GM12801 (cell line): Measurements from ENCODE around the gene NT5DC3.

ENCODE experiments used
- CTCF ChIP-seq: IDR thresholded peaks from one replicate; pipeline ENCODE4 v1.5.1; 2011; ENCODE audit warnings: control low read depth; ENCODE audit not compliant: insufficient read length; ENCODE audit errors: extremely low read depth

The NT5DC3 gene

GRCh38 chr12:103840876-103841689 is at the start of gene NT5DC3:
Gene NT5DC3, minus strand, starts transcription at chr12:103841234. Its CDS starts 78 bp downstream, at chr12:103841156.
- no peak for TF ChIP-seq CTCF

GRCh38 chr12:103887738-103888137 is 46.7 kb upstream of the NT5DC3 start:
- no peak for TF ChIP-seq CTCF

- no peak for TF ChIP-seq CTCF
Observed at GRCh38 chr12:103886195-103886797, 45.3 kb upstream of the NT5DC3 start.

- TF ChIP-seq CTCF: no peak
Observed at GRCh38 chr12:103884316-103884715, 43.3 kb upstream of the NT5DC3 start.

DNA sequence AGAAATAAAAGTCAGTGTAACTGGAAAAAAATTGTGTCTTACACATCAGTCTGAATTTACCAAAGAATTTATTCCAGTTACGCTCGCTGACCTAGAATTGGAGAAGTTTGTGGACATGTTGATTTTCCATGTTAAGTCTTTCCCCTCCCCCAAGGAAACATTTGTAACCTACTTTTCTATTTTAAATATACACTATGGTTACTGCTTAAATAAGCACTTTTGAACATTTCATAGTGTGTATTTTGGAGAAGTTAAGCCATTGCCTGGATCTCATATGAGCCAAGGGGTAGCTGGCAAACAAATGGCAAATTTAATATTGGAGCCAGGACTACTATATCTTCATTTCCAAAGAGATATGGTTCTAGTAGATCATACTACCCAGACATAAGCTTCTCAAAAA is 42.9 kb upstream of the NT5DC3 start:
- no peak for TF ChIP-seq CTCF

DNA sequence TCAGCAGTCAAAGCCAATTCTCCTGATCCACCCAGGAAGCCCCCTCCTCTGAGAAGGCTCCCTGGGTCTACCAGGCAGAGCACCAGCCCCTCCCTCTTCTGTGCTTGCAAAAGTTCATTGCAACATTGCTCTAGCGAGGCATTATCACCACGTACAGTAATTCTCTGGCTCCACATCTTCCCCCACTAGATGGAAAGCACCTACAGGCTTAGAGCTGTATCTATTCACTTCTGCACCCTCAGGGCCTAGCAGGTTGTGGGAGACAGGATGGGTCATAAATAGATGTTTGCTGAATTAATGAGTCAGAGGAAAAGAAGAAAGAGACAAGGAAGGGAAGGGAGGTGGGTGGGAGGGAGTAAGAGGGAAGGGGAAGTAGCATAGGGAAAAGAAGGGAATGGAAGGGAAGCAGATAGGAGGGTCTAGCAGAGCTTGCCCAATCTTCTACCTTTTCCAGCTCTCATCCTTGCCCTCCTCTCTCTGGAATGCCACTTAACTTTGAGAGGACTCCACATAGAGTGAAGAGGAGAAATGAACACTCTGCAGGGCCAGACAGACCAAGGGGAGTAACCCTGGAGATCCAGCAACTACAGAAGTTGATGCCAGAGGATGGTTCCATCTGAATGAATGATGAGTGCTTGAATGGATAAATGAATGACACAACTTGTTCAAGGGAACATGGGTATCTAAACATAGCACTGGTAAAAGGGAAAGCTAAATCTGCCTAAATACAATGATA is 42.0 kb upstream of the NT5DC3 start:
- no peak for TF ChIP-seq CTCF

GRCh38 chr12:103881261-103881660 is 40.2 kb upstream of the NT5DC3 start:
- no peak for TF ChIP-seq CTCF
